Vagina (tissue), 2 donors: ENCODE results near the gene MRPS33.
"Not testable (repeated sequence)": the region's sequence is repeated elsewhere in the genome, so short reads cannot be mapped to it uniquely, and the experiment has no call there.

Experiments used
- CTCF ChIP-seq, 3 experiments: fragments of 450-650 bp in 2 of 3; fragments of 200-600 bp in 1 of 3; sonication (generic) in 1 of 3; IDR thresholded peaks; one replicate each; pipeline ENCODE4 v1.5.1; 2017 to 2019; ENCODE audit warnings: antibody characterized with exemption in 3 of 3, mild to moderate bottlenecking in 2 of 3, moderate library complexity in 2 of 3
- POLR2A ChIP-seq, 2 donors: fragments of 450-650 bp; IDR thresholded peaks; one replicate each; pipeline ENCODE4 v1.6.1; 2017; ENCODE audit warnings: antibody characterized with exemption in 2 of 2, mild to moderate bottlenecking in 2 of 2, moderate library complexity in 2 of 2
- POLR2AphosphoS5 ChIP-seq, 2 donors: sonication (generic); formaldehyde crosslinking; IDR thresholded peaks; one replicate each; pipeline ENCODE4 v1.9.0; 2017; ENCODE audit warnings: antibody characterized with exemption in 2 of 2, mild to moderate bottlenecking in 2 of 2, low read depth in 1 of 2; ENCODE audit not compliant: insufficient read depth in 1 of 2

- TF ChIP-seq POLR2AphosphoS5 (IDR thresholded peaks at IDR 0.05; ENCODE audit: insufficient read depth in 1 of 2, low read depth in 1 of 2); CTCF (IDR thresholded peaks at IDR 0.05); POLR2A (IDR thresholded peaks at IDR 0.05): not testable (repeated sequence)
These were observed 23.3 kb upstream of the MRPS33 start for GRCh38 chr7:141038100-141038499.
